Stimulated activated CD8-positive, alpha-beta memory T cell treated with anti-CD3 and anti-CD28 coated beads, Interleukin-4, amount 100 ng/mL, for 1 hour (primary cell): ENCODE measurements around the gene ATP8A2.
"Not testable (repeated sequence)": the region's sequence is repeated elsewhere in the genome, so short reads cannot be mapped to it uniquely, and the experiment has no call there.

Experiments used
- DNase-seq, 2 donors: peaks; one replicate each; pipeline ENCODE4 v3.0.0-alpha.2; 2020; ENCODE audit warnings: low read depth in 2 of 2, low spot score in 1 of 2

ATP8A2 gene

GRCh38 chr13:26053418-26053980, 681.7 kb downstream of the ATP8A2 start:
- DNase-seq: no peak

GRCh38 chr13:26054896-26055295, 683.1 kb downstream of the ATP8A2 start:
- DNase-seq: no peak

DNA sequence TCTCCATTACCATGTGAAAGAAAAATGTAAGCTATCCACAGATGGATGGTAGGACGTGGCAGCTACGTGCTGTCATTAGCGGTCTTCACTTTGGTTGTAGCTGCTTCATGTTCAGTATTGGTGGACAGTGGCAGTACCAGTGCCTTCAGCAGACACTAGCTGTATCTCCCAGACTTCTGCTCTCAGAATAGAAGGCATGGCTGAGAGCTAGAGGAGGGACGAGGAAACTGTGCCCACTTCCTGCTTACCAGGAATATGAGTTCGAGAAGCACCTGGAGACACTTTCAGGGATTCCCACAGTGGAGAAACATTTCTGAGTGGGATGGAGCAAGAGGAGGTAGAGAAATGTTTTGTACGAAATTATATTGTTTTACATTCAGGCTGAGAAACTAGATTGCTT, 686.9 kb downstream of the ATP8A2 start:
- no peak for DNase-seq

DNA sequence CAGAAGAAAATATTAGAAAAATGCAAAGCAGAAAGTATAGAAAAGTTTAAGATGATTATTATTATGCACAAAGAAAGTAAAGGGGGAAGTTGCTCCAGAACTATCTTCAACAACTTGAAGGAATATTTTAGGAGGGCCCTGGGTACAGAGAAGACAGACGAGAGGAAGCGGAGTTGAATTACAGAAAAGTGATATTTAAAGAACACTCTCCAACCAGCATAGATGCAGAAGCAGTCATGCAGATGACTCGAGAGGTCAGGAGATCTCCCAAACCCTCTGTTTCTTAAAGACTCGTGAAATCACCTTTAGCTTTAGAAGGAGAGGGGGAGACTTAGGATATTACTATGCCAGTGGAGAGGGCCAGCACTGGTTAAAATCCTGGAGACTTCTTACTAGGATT, 688.6 kb downstream of the ATP8A2 start:
- no peak for DNase-seq

- DNase-seq: no peak
Measured at GRCh38 chr13:26061256-26061655, 689.5 kb downstream of the ATP8A2 start.

DNA sequence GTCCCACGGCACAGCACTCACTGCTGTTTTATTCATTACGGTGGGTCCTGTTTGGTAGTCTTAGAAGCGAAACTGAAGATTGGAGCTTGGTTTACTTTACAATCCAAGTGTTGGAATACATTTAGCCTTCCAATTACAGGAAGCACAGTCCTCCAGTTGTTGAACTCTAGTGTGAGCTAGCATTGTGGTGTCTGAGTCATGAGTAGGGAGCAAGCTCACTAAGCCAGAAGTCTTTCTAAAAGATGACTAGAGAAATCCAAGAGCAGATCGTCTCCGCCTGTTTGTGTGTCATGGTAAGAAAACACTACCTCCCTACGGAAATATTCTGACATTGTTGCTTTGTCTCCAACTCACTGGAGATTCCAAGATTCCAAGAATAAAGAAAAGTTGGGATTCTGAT, 690.2 kb downstream of the ATP8A2 start:
- no peak for DNase-seq

- DNase-seq: no peak
Measured at GRCh38 chr13:26062853-26063444, 691.2 kb downstream of the ATP8A2 start.

- not testable (repeated sequence) for DNase-seq
Measured at GRCh38 chr13:26066492-26066891, 694.7 kb downstream of the ATP8A2 start.

GRCh38 chr13:26067601-26068000, 695.8 kb downstream of the ATP8A2 start:
- no peak for DNase-seq

GRCh38 chr13:26068372-26068771, 696.6 kb downstream of the ATP8A2 start:
- DNase-seq: not testable (repeated sequence)

GRCh38 chr13:26069642-26070041, 697.9 kb downstream of the ATP8A2 start:
- not testable (repeated sequence) for DNase-seq

GRCh38 chr13:26071691-26072090, 699.9 kb downstream of the ATP8A2 start:
- DNase-seq: no peak

DNA sequence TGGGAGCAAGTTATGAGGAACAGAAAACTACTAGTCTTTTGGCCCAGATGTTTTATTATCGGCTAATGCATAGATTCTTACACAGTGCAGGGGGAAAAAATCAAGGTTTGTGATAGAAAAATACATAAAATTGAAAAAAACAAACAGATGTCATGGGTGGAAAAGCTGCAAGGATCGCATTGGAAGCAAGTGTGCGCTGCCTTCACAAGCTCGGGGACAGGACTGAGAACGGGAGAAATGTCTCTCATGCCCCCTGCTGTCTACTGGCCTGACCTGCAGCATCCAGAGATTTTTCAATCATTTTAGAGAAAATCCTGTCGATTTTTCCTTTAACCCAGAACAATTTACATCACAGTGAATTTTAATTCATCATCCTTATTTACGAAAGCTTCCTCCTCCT, 700.6 kb downstream of the ATP8A2 start:
- not testable (repeated sequence) for DNase-seq

- no peak for DNase-seq
Measured at GRCh38 chr13:26074706-26075105, 702.9 kb downstream of the ATP8A2 start.
